GM12878 (cell line): Measurements from ENCODE around the gene SLC9A3. TPM values are rescaled to one million over a fixed set of nuclear protein-coding genes. Genes with fewer than 3 reads are reported as not detected.

Experiments
- ATAC-seq: fragments of 200-7000 bp; cut with Tn5 transposase; 3 replicates; pipeline ENCODE4 v1.9.1; 2020; ENCODE audit warnings: mild to moderate bottlenecking, moderate library complexity
- BruUV-seq: library from RNA; stranded (reverse); fragments of 400-500 nt; replicated peaks from 2 replicates; lab custom pipeline; 2021; lab: Mats Ljungman, UMichigan
- CTCF ChIA-PET: fragments of 300-600 bp; sonication (Branson Sonifier 250); formaldehyde crosslinking; extraction: SDS; loops from one replicate; lab custom pipeline; 2021; ENCODE audit warnings: inconsistent platforms; lab: Yijun Ruan, JAX
- POLR2A ChIA-PET: fragments of 350-600 bp; formaldehyde crosslinking; extraction: SDS; loops from one replicate; lab custom pipeline; 2021; ENCODE audit warnings: inconsistent platforms; lab: Charles Lee
- RAD21 ChIA-PET: fragments of 300-600 bp; sonication (Branson Sonifier 250); formaldehyde crosslinking; loops from one replicate; lab custom pipeline; 2023; ENCODE audit warnings: antibody characterized with exemption; ENCODE audit not compliant: unreplicated experiment; lab: Charles Lee
- SMC1A ChIA-PET: fragments of 300-600 bp; sonication (Branson Sonifier 250); formaldehyde crosslinking; loops from one replicate; lab custom pipeline; 2023; ENCODE audit not compliant: unreplicated experiment, uncharacterized antibody; lab: Charles Lee
- DNase-seq: peaks from one replicate; pipeline ENCODE4 v3.0.0-alpha.2; 2011; ENCODE audit warnings: low read depth, low spot score
- FAIRE-seq: peaks from 3 replicates; lab custom pipeline; 2011; peaks lifted over from hg19 to GRCh38; lab: Jason Lieb, UNC
- H2AFZ ChIP-seq: 2 replicates; pipeline ENCODE4 v1.6.0; 2011; ENCODE audit warnings: low read depth, low read length, control low read depth; ENCODE audit not compliant: control insufficient read depth
- H3K27ac ChIP-seq: 2 replicates; pipeline ENCODE4 v1.5.1; 2011; ENCODE audit warnings: control low read depth; ENCODE audit not compliant: control insufficient read depth, insufficient read depth
- H3K27me3 ChIP-seq, 2 experiments: replicated peaks in 1 of 2; 2 replicates each; pipeline versions ENCODE4 v1.6.0 to v1.6.1; 2011; ENCODE audit warnings: low read length in 1 of 2; ENCODE audit not compliant: control insufficient read depth in 2 of 2, insufficient read depth in 2 of 2
- H3K36me3 ChIP-seq, 2 experiments: 2 replicates each; pipeline ENCODE4 v1.5.1; 2011; ENCODE audit warnings: low read length in 1 of 2; ENCODE audit not compliant: control insufficient read depth in 2 of 2, insufficient read depth in 2 of 2
- H3K4me1 ChIP-seq: 2 replicates; pipeline ENCODE4 v1.6.1; 2011; ENCODE audit warnings: mild to moderate bottlenecking, low read length, moderate library complexity, mixed read lengths; ENCODE audit not compliant: control insufficient read depth, insufficient read depth
- H3K4me2 ChIP-seq: 2 replicates; pipeline ENCODE4 v1.6.0; 2011; ENCODE audit warnings: control low read depth; ENCODE audit not compliant: control insufficient read depth, insufficient read depth
- H3K4me3 ChIP-seq: fragments of 200-600 bp; sonication (generic); 2 replicates; pipeline ENCODE4 v1.5.1; 2016
- H3K79me2 ChIP-seq: 2 replicates; pipeline ENCODE4 v1.6.0; 2011; ENCODE audit warnings: low read length; ENCODE audit not compliant: control insufficient read depth, insufficient read depth
- H3K9ac ChIP-seq: 2 replicates; pipeline ENCODE4 v1.8.0; 2011; ENCODE audit warnings: low read length, control low read depth, mixed read lengths; ENCODE audit not compliant: control insufficient read depth, insufficient read depth
- H3K9me3 ChIP-seq: replicated peaks from 3 replicates; pipeline ENCODE4 v1.5.1; 2011; ENCODE audit warnings: mild to moderate bottlenecking, low read length; ENCODE audit not compliant: control insufficient read depth, insufficient read depth
- H4K20me1 ChIP-seq: 2 replicates; pipeline ENCODE4 v1.6.0; 2011; ENCODE audit not compliant: control insufficient read depth, insufficient read depth
- CBX5 ChIP-seq: sonication (generic); IDR thresholded peaks from 2 replicates; pipeline ENCODE4 v1.6.1; 2016; ENCODE audit warnings: low read depth, moderate library complexity, mild to moderate bottlenecking, inconsistent platforms
- CEBPZ ChIP-seq: fragments of 150-350 bp; IDR thresholded peaks from 2 replicates; pipeline ENCODE4 v1.6.1; 2016; ENCODE audit warnings: low read depth, low read length
- CREB1 ChIP-seq: IDR thresholded peaks from 2 replicates; pipeline ENCODE4 v1.6.1; 2012; ENCODE audit warnings: low read depth, mild to moderate bottlenecking, inconsistent platforms
- FOXK2 ChIP-seq: fragments of 450-650 bp; IDR thresholded peaks from 2 replicates; pipeline ENCODE4 v1.6.1; 2017; ENCODE audit warnings: mild to moderate bottlenecking, moderate library complexity
- MEF2A ChIP-seq: IDR thresholded peaks from 2 replicates; pipeline ENCODE4 v1.6.1; 2011; ENCODE audit warnings: low read depth, mild to moderate bottlenecking, low read length, moderate library complexity; ENCODE audit not compliant: insufficient read depth
- NFXL1 ChIP-seq: fragments of 450-650 bp; IDR thresholded peaks from 2 replicates; pipeline ENCODE4 v1.6.1; 2017; ENCODE audit warnings: antibody characterized with exemption, mild to moderate bottlenecking, borderline replicate concordance
- NFYA ChIP-seq: IDR thresholded peaks from 2 replicates; pipeline ENCODE4 v1.6.1; 2011; ENCODE audit warnings: low read depth, mild to moderate bottlenecking, low read length, improper control_type of control experiment, borderline replicate concordance
- NR2F1 ChIP-seq: fragments of 450-650 bp; conservative IDR thresholded peaks from 2 replicates; pipeline ENCODE4 v1.6.1; 2017; ENCODE audit warnings: mild to moderate bottlenecking
- PAX8 ChIP-seq: fragments of 450-650 bp; IDR thresholded peaks from 2 replicates; pipeline ENCODE4 v1.6.1; 2017; ENCODE audit warnings: mild to moderate bottlenecking, moderate library complexity
- RELB ChIP-seq: fragments of 450-650 bp; IDR thresholded peaks from 2 replicates; pipeline ENCODE4 v1.6.1; 2017; ENCODE audit warnings: low read depth, mild to moderate bottlenecking, moderate library complexity
- RFX5 ChIP-seq: IDR thresholded peaks from 2 replicates; pipeline ENCODE4 v1.6.1; 2011; ENCODE audit warnings: low read depth, low read length, improper control_type of control experiment
- ZBTB11 ChIP-seq: fragments of 450-650 bp; formaldehyde crosslinking; IDR thresholded peaks from 2 replicates; pipeline ENCODE4 v1.5.0; 2022; ENCODE audit warnings: mild to moderate bottlenecking, missing genetic modification characterization
- ZBTB4 ChIP-seq: fragments of 450-650 bp; formaldehyde crosslinking; IDR thresholded peaks from 2 replicates; pipeline ENCODE4 v1.4.0; 2022; ENCODE audit warnings: mild to moderate bottlenecking, moderate library complexity
- ZNF24 ChIP-seq: fragments of 450-650 bp; IDR thresholded peaks from 2 replicates; pipeline ENCODE4 v1.6.1; 2017; ENCODE audit warnings: antibody characterized with exemption, mild to moderate bottlenecking
- WGBS: methylation state at CpG from one replicate; pipeline ENCODE4 v1.1.6; 2016; ENCODE audit warnings: low lambda C conversion rate; ENCODE audit not compliant: insufficient replicate concordance, insufficient coverage; ENCODE audit errors: missing lambda C conversion rate; 5-methylcytosine and 5-hydroxymethylcytosine counted together
- in situ Hi-C: fragments of 300-500 bp; cut with MboI; formaldehyde crosslinking; loops from 9 replicates; pipeline ENCODE4 v1.14.3; 2018; ENCODE audit warnings: mixed read lengths
- intact Hi-C: fragments of 100-400 bp; cut with micrococcal nuclease; formaldehyde crosslinking; loops from one replicate; pipeline ENCODE4 v1.14.2; 2022; ENCODE audit not compliant: unreplicated experiment
- polyA plus RNA-seq, 11 experiments: library from polyadenylated mRNA; depleted of rRNA in 4 of 11; unstranded in 6 of 11; stranded (reverse) in 5 of 11; fragments of >200 nt; fragmentation: Nextera tagmentation in 4 of 11; fragmentation: Illumina TruSeq in 1 of 11; extraction: Ambion mirVana in 4 of 11; extraction: Trizol in 1 of 11; gene quantifications; 1 replicate in 1 of 11; 2 replicates in 10 of 11; pipeline versions ENCODE4 v1.2.1 to v1.2.3, GENCODE V29; 2011 to 2016; ENCODE audit warnings: inconsistent platforms in 2 of 11, missing spikeins in 2 of 11, low read depth in 1 of 11
- total RNA-seq, 4 experiments: library from RNA; depleted of rRNA in 3 of 4; stranded (reverse); fragments of >200 nt in 3 of 4; fragmentation: Illumina TruSeq in 1 of 4; extraction: Trizol in 1 of 4; gene quantifications; 2 replicates each; pipeline versions ENCODE4 v1.2.1 to v1.2.3, GENCODE V29; 2013 to 2021

SLC9A3 gene
- total and polyA plus RNA-seq, 10 of the 15 experiments (the other 5 are each of a cell fraction or from before 2014, with no cell fraction given), result 0.04 to 5.2 (median 2.3) TPM; not detected in 1

GRCh38 chr5:483011-483410, 41.2 kb downstream of the SLC9A3 start:
- Histone ChIP-seq H4K20me1 (no peaks in the 10 kb centered on the region), H3K27ac (no peak overlapping the region), H3K4me3 (no peak overlapping the region), H3K27me3 (no peaks in the 10 kb centered on the region), H3K4me2 (no peak overlapping the region), H3K4me1 (no peaks in the 10 kb centered on the region), H3K9me3 (no peaks in the 10 kb centered on the region), H3K79me2 (no peaks in the 10 kb centered on the region), H3K36me3 (no peaks in the 10 kb centered on the region), H2AFZ (no peak overlapping the region), H3K9ac (no peak overlapping the region)
- ChIA-PET CTCF (no interaction called here), RAD21 (no interaction called here), POLR2A (no interaction called here), SMC1A (no interaction called here)
- DNase-seq (no peak), FAIRE-seq (no peak), ATAC-seq (no peak)
- 67% methylated on average over 24 of the region's 26 CpGs for WGBS
- intact Hi-C loops, result no loop called here
- BruUV-seq, result no TSS peak
- in situ Hi-C loops, result no loop called here
- TF ChIP-seq CEBPZ (no peak), NFXL1 (no peak), RELB (no peak), ZNF24 (no peak), CBX5 (no peak), NR2F1 (no peak), MEF2A (no peak), NFYA (no peak), ZBTB4 (CRISPR knock-in tag) (no peak), RFX5 (no peak), FOXK2 (no peak), ZBTB11 (CRISPR knock-in tag) (no peak), CREB1 (no peak), PAX8 (no peak)
